GM18508 (cell line): ENCODE data around the gene PDE6D.
"Not testable (repeated sequence)": the region's sequence is repeated elsewhere in the genome, so short reads cannot be mapped to it uniquely, and the experiment has no call there.

ENCODE experiments used
- ATAC-seq: cut with Tn5 transposase; IDR thresholded peaks from one replicate; pipeline ENCODE4 v1.9.1; 2021; ENCODE audit warnings: moderate number of reproducible peaks; ENCODE audit not compliant: insufficient read depth, unreplicated experiment

The PDE6D gene

DNA sequence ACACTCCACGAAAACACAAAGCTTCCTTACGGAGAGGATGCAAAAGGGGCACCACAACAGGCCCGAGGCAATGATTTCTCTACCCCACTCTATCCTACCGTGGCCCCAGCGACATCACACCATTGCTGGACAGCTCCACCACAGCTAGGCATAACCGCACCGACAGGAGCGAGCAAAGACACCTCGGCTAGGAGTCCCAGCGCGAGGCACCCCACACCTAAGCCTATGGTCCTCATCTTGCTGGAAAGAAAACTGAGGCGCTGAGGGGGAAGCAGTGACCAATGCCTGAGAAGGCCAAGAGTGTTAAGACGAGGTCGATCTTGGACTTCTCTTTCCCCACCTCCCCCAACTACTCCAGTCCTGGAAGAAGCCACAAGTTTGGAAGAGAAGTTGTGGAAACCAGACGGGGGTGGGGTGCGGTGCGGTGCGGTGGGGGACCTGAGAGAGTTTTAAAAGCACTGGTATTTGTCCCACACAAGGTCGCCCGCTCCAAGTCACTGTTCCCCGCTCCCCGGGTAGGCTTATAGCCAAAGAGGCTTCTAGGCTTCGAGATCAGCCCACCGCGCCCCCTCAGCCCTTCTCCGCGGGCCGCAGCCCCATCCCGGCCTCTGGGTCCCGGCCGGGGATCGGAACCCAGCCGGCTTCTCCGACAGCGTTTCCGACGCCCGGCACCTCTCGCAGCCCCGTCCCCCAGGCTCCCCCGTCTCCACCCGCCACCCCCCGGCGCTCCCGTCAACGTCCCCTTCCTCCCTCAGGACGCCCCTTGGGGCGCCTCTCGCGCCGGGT, 766 bp downstream of the PDE6D start:
- ATAC-seq: no peak

GRCh38 chr2:231769170-231770136, 11.6 kb downstream of the PDE6D start:
- ATAC-seq: no peak

DNA sequence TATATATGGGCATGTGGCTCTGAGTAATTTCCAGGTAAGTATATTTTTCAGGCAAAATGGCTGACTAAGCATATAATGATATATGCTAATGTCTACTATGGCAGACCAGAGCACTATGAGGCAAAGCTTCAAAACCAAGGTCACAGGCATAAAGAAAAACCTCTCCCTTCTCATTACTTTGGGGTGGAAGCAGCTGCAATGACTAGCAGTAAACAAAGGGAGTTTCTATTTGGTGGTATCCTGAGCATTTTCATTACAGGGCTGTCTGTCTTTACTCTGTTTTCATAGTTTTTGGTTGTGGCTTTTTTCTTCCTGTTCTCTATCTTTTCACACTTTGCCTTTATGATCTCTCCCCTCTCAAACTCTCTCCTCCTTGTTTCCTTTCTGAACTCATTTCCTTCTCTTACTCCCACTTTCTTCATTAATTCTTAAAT, 15.6 kb downstream of the PDE6D start:
- ATAC-seq: no peak

GRCh38 chr2:231764760-231765159, 16.3 kb downstream of the PDE6D start:
- ATAC-seq: no peak

DNA sequence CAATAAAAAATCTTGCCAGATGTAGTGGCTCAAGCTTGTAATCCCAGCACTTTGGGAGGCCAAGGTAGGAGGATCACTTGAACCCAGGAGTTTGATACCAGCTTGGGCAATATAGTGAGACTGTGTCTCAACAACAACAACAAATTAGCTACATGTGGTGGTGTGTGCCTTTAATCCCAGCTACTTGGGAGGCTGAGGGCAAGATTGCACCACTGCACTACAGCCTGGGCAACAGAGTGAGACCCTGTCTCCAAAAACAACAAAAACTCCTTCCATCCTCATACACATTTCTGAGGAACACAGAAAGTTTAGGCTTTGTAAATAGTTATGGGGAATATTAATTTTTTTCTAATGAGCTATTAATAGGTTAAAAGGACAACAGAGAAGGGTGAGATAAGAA, 17.0 kb downstream of the PDE6D start:
- ATAC-seq: no peak

- no peak for ATAC-seq
Measured at GRCh38 chr2:231761735-231762134, 19.3 kb downstream of the PDE6D start.

DNA sequence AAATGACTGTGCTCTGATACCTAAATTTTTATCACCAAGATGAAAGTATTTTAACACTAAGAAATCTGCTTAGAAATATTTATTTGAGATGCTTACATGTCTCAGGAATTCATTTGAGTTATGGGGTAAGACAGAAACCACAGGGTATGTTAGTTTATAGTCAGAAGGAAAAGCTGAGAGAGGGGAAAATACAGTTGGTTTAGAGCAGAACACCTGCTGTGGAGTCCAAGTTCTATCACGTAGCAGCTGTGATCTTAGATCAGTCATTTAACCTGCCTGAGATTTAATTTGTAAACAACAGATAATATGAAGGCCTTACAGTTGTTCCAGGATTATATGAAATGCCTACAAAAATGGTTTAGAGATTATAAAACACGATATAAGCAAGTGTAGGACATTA, 29.0 kb downstream of the PDE6D start:
- no peak for ATAC-seq

DNA sequence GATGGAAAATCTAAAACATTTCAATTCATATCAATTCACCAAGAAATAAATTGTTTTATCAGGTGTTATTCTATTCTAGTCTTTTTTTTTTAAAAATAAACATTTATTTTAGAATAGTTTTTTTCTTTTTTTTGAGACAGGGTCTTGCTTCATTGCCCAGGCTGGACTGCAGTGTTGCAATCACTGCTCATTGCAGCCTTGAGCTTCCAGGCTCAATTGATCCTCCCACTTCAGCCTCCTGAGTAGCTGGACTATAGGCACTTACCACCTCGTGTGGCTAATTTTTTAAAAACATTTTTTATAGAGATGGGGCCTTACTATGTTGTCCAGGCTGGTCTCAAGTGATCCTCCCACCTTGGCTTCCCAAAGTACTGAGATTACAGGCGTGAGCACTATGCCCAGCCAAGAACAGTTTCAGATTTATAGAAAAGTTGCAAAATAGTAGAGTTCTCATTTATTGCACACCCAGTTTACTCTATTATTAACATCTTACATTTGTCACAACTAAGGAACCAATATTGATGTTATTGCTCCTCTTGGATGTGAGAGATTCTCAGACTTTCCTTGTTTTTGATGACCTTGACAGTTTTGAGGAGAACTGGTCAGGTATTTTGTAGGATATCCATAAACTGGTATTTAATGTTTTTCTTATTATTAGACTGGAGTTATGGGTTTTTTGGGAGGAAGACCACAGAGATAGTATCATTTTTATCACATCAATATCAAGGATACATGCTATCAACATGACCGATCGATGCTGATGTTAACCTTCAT, 29.9 kb downstream of the PDE6D start:
- ATAC-seq: no peak

DNA sequence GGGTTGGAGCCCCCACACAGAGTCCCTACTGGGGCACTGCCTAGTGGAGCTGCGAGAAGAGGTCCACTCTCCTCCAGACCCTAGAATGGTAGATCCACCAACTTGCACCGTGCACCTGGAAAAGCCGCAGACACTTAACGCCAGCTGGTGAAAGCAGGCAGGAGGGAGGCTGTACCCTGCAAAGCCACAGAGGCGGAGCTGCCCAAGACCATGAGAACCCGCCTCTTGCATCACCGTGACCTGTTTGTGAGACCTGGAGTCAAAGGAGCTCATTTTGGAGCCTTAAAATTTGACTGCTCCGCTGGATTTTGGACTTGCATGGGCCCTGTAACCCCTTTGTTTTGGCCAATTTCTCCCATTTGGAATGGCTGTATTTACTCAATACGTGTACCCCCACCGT, 32.1 kb downstream of the PDE6D start:
- not testable (repeated sequence) for ATAC-seq

DNA sequence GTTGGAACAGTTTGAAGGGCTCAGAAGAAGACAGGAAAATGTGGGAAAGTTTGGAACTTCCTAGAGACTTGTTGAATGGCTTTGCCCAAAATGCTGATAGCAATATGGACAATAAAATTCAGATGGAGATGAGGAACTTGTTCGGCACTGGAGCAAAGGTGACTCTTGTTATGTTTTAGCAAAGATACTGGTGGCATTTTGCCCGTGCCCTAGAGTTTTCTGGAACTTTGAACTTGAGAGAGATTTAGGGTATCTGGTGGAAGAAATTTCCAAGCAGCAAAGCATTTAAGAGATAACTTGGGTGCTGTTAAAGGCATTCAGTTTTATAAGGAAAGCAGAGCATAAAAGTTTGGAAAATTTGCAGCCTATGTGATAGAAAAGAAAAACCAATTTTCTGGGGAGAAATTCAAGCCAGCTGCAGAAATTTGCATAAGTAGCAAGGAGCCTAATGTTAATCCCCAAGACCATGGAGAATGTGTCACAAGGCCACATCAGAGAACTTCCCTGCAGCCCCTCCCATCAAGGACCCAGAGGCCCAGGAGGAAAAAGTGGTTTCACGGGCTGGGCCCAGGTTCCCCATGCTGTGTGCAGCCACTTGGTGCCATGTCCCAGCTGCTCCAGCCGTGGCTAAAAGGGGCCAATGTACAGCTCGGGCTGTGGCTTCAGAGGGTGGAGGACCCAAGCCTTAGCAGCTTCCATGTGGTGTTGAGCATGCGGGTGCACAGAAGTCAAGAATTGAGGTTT, 32.8 kb downstream of the PDE6D start:
- ATAC-seq: not testable (repeated sequence)

- no peak for ATAC-seq
Measured at GRCh38 chr2:231745303-231746038, 35.6 kb downstream of the PDE6D start.

GRCh38 chr2:231743376-231744116, 37.5 kb downstream of the PDE6D start:
- ATAC-seq: no peak

GRCh38 chr2:231737761-231738160, 43.3 kb downstream of the PDE6D start:
- no peak for ATAC-seq

DNA sequence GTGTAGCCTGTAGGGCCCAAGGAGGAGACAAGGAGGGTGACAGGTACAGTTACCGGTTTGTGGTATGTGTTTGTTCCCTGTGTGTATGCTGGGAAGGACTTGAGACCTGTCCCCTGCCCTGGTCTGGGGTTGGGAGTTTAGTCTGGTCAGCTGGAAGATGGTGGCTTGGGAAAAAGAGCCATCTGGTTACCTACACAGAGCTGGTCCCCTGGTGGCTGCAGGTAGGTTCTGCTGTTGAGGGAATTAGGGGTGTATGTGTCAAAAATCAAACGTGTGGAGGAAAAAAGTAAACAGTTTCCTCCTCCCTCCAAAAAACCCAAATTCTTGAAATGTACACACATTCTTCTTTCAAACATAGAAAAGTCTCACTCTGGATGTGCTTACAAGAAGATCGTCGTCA, 48.5 kb downstream of the PDE6D start:
- ATAC-seq: no peak

DNA sequence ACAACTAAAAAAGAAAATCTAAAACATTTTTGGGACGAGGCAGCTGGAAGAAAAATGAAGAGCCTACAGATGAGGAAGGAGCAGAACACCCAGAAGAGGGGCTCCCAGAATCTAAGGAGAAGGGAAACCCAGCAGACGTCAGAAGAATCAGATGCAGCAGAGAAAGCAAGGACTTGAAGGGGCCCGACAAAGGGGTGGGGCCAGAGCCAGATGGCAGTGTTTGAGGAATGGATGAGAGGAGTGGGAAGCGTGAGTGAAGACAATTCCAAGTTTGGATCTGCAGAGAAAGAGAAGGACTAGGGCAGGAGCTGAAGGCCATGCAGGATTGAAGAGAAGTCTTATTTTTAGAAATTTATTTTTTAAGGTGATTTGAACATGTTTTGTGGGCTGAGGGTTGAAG, 53.5 kb downstream of the PDE6D start:
- no peak for ATAC-seq

DNA sequence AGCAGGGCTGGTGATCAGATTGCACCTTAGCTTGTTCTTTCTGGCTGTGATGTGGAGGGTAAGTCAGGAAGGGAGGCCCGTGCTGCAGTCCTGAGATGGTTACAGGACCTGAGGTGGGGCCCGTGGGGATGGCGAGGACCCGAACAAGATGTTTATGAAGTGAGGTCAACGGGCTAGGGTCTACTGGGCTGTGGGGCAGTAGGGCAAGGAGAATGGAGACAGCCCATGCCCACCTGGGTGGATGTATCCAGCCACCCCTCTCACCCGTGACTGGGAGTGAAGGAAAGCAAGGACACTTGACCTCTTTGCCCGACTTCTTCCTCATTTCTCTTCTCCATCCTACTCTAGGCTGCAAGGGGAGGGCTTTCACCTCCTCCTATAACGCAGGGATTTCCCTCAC, 54.8 kb downstream of the PDE6D start:
- no peak for ATAC-seq

DNA sequence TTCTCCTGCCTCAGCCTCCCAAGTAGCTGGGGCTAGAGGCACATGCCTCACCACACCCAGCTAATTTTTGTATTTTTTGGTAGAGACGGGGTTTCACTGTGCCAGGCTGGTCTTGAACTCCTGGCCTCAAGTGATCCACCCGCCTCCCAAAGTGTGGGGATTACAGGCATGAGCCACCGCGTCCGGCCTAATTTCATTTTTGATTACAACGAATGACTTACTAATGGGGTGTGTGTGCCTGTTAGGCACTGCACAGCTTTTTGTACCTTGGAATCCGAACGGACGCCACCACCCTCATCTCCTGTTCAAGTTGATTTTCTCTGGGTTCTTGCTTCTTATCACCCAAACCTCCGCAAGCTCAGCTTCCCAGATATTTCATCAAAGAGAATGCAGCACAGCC, 55.6 kb downstream of the PDE6D start:
- ATAC-seq: no peak

GRCh38 chr2:231722721-231723307, 58.3 kb downstream of the PDE6D start:
- ATAC-seq: no peak
